Measurements from ENCODE around the gene COL26A1.
A peak's percentile ranks its signal among the peaks of the same experiment; 100 is the strongest.
"Not testable (repeated sequence)": the region's sequence is repeated elsewhere in the genome, so short reads cannot be mapped to it uniquely, and the experiment has no call there.

The COL26A1 gene

DNA sequence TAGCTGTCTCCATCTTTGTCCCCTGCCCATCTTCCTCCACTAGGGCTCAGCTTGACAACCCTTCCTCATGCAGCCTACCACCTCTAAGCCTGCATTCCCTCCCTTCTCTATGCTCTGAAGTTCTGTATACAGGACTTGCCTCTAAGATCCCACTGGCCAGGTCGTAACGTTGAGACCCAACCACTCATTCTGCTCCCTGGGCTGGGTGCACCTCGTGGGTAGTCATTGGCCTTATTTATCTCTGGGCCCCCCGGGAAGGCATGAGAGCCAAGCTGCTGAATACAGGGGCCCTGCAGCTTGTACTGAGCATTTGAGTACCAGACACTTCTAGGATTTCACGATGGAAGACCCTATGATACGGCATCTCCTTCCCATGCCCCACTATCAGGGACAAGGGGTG, 235.3 kb downstream of the COL26A1 start:
- TF ChIP-seq POLR2A (IDR thresholded peaks at IDR 0.05; ENCODE audit: low read length) (no peak), GATA1 (IDR thresholded peaks at IDR 0.05; ENCODE audit: low read depth, low read length) (no peak)
- DNase-seq, result no peak

GRCh38 chr7:101598422-101598985, 235.8 kb downstream of the COL26A1 start:
- no peak for TF ChIP-seq GATA1 (IDR thresholded peaks at IDR 0.05; ENCODE audit: low read depth, low read length)
- TF ChIP-seq POLR2A (IDR thresholded peaks at IDR 0.05; ENCODE audit: low read length), result no peak
- DNase-seq, result no peak

- TF ChIP-seq GATA1 (IDR thresholded peaks at IDR 0.05; ENCODE audit: low read depth, low read length) (no peak), POLR2A (IDR thresholded peaks at IDR 0.05; ENCODE audit: low read length) (no peak)
- no peak for DNase-seq
Measured at GRCh38 chr7:101598986-101599771, 236.5 kb downstream of the COL26A1 start.

DNA sequence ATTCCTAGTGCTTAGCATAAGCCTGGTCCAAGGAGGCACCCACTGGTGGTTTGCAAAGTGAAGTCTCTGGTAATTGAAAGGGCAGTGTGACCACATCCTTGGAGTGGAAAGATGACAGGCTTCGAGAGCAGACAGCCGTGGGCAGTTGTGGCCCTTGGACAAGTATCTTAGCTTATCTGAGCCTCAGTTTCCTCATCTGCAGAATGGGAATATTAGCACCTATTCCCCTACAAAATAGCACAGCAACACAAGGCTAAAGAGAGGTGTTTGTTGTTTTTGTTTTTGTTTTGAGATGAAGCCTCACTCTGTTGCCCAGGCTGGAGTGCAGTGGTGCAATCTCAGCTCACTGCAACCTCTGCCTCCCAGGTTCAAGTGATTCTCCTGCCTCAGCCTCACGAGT, 237.1 kb downstream of the COL26A1 start:
- no peak for DNase-seq
- TF ChIP-seq GATA1 (IDR thresholded peaks at IDR 0.05; ENCODE audit: low read depth, low read length) (no peak), POLR2A (IDR thresholded peaks at IDR 0.05; ENCODE audit: low read length) (no peak)

GRCh38 chr7:101602082-101602481, 239.4 kb downstream of the COL26A1 start:
- TF ChIP-seq POLR2A (IDR thresholded peaks at IDR 0.05; ENCODE audit: low read length) (no peak), GATA1 (IDR thresholded peaks at IDR 0.05; ENCODE audit: low read depth, low read length) (no peak)
- no peak for DNase-seq

DNA sequence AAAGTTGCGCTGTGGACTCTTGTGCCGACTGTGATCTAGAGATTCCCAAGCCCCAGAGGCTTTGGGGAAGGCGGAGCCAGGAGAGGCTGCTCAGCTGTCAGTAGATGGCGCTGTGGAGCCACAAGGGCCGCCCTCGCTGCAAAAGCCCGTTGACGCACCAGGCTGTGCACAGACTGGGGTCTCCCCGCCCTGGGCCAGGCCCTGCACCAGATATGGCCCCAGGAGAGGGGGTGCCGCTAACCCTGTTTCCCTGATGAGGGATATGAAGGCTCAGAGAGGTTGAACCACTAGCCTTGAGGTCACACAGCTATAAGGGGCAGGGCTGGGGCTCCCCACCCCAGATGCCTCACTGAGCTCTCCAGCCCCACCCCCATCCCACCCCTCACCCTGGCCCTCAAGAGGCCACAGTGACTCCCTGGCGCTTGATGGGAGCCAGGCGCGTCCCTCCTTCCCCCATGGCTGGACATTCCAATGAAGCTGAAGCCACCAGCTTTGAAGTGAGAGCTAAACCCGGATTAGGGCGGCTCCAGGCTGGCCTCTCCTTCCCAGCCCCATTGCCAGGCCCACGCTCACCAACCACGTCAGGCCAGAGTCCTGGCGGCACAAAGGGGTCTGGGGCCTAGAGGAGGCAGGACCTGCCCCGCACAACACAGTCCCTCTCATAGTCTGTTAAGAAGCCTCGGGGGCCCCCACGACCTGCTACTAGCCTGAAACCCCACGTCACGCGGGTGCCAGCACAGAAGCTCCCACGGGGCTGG, 240.0 kb downstream of the COL26A1 start:
- no peak for TF ChIP-seq POLR2A (IDR thresholded peaks at IDR 0.05; ENCODE audit: low read length)
- no peak for TF ChIP-seq GATA1 (IDR thresholded peaks at IDR 0.05; ENCODE audit: low read depth, low read length)
- peak; percentile 56 to 79 for DNase-seq

DNA sequence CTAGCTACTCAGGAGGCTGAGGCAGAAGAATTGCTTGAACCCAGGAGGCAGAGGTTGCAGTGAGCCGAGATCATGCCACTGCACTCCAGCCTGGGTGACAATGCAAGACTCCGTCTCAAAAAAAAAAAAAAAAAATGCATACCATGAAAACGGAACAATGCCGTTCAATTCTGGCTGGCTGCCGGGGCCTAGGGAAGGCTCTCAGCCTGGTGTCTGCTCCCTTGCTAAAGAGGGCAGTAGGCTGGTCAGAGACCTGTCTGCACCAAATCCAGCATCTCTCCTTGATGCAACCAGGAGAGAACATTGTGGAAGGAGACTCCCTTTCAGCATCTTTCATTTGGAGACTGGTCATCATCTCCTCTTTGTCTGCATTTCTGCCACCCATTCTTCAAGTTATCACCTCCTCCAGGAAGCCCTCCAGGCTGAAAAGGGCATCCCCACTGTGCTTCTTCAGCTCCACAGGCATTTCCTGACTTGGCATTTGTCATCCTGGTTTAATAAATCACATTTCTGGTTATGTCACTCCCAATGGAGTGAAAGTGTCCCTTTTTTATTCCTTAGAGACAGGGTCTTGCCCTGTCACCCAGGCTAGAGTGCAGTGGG, 241.8 kb downstream of the COL26A1 start:
- no peak for DNase-seq

GRCh38 chr7:101604934-101605332, 242.3 kb downstream of the COL26A1 start:
- not testable (repeated sequence) for DNase-seq

More for the DNA sequence above, 241.8 kb downstream of the COL26A1 start:
- TF ChIP-seq POLR2A (IDR thresholded peaks at IDR 0.05; ENCODE audit: low read length) (no peak), GATA1 (IDR thresholded peaks at IDR 0.05; ENCODE audit: low read depth, low read length) (no peak)

GRCh38 chr7:101605611-101606497, 243.2 kb downstream of the COL26A1 start:
- DNase-seq, result no peak
- no peak for TF ChIP-seq GATA1 (IDR thresholded peaks at IDR 0.05; ENCODE audit: low read depth, low read length)
- TF ChIP-seq POLR2A (IDR thresholded peaks at IDR 0.05; ENCODE audit: low read length), result no peak

- no peak for DNase-seq
- TF ChIP-seq POLR2A (IDR thresholded peaks at IDR 0.05; ENCODE audit: low read length) (no peak), GATA1 (IDR thresholded peaks at IDR 0.05; ENCODE audit: low read depth, low read length) (no peak)
Measured at GRCh38 chr7:101606498-101606923, 243.8 kb downstream of the COL26A1 start.
